Measurements from ENCODE around the gene AEBP2.

The AEBP2 gene

DNA sequence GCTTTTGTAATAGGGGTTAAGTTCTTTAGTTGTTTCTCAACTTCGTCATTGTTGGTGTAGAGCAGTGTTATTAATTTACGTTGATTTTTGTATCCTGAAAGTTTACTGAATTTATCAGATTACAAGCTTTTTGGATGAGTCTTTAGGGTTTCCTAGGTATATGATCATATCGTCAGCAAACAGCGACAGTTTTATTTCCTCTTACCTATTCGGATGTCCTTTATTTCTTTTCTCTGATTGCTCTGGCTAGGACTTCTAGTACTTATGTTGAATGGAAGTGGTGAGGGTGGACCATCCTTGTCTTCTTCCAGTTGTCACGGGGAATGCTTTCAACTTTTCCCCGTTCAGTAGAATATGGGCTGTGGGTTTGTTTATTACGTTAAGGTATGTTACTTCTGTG, 37.8 kb downstream of the AEBP2 start:
- TF ChIP-seq, protein P1, sequence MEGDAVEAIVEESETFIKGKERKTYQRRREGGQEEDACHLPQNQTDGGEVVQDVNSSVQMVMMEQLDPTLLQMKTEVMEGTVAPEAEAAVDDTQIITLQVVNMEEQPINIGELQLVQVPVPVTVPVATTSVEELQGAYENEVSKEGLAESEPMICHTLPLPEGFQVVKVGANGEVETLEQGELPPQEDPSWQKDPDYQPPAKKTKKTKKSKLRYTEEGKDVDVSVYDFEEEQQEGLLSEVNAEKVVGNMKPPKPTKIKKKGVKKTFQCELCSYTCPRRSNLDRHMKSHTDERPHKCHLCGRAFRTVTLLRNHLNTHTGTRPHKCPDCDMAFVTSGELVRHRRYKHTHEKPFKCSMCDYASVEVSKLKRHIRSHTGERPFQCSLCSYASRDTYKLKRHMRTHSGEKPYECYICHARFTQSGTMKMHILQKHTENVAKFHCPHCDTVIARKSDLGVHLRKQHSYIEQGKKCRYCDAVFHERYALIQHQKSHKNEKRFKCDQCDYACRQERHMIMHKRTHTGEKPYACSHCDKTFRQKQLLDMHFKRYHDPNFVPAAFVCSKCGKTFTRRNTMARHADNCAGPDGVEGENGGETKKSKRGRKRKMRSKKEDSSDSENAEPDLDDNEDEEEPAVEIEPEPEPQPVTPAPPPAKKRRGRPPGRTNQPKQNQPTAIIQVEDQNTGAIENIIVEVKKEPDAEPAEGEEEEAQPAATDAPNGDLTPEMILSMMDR (IDR thresholded peaks at IDR 0.05; ENCODE audit: insufficient read depth, missing control alignments) = no peak
- DNase-seq (ENCODE audit: insufficient read length, low spot score) (no peak), FAIRE-seq (no peak)

DNA sequence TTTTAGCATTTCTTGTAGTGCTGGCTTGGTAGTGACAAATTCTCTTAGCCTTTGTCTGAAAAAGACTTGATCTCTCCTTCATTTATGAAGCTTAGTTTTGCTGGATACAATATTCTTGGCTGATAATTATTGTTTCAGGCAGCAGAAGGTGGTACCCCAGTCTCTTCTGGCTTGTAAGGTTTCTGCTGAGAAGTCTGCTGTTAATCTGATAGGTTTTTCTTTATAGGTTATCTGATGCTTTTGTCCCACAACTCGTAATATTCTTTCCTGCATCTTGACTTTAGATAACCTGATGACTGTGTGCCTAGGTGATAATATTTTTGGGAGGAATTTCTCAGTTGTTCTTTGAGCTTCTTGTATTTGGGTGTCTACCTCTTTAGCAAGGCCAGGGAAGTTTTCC, 41.2 kb downstream of the AEBP2 start:
- no peak for FAIRE-seq
- TF ChIP-seq, protein P1 (IDR thresholded peaks at IDR 0.05; ENCODE audit: insufficient read depth, missing control alignments) = no peak
- no peak for DNase-seq (ENCODE audit: insufficient read length, low spot score)

- FAIRE-seq (no peak), DNase-seq (ENCODE audit: insufficient read length, low spot score) (no peak)
- TF ChIP-seq, protein P1 (IDR thresholded peaks at IDR 0.05; ENCODE audit: insufficient read depth, missing control alignments) = no peak
Measured at GRCh38 chr12:19482036-19482435, 42.7 kb downstream of the AEBP2 start.

GRCh38 chr12:19482551-19483109, 43.3 kb downstream of the AEBP2 start:
- DNase-seq (ENCODE audit: insufficient read length, low spot score) (no peak), FAIRE-seq (no peak)

DNA sequence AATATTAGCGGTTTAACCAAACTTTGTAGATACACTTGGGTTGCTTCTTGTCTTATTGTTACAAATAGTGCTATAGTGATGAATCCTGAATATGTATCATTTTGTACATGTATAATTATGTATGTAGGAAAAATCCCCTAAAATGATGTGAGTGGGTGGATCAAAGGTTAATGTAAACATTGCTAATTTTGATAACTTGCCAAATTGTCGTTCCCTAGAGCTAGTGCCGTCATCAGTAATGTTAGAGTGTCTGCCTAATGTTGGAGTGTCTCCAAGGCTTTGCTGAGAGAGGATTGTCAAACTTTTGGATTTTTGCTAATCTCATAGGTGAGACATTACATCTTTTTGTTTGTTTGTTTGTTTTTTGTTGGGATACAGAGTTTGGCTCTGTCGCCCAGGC, 44.4 kb downstream of the AEBP2 start:
- DNase-seq (ENCODE audit: insufficient read length, low spot score) (no peak), FAIRE-seq (no peak)
- TF ChIP-seq, protein P1 (IDR thresholded peaks at IDR 0.05; ENCODE audit: insufficient read depth, missing control alignments) = no peak

More at GRCh38 chr12:19482551-19483109, 43.3 kb downstream of the AEBP2 start:
- TF ChIP-seq, protein P1 (IDR thresholded peaks at IDR 0.05; ENCODE audit: insufficient read depth, missing control alignments) = no peak

- TF ChIP-seq, protein P1 (IDR thresholded peaks at IDR 0.05; ENCODE audit: insufficient read depth, missing control alignments) = no peak
- DNase-seq (ENCODE audit: insufficient read length, low spot score) (no peak), FAIRE-seq (no peak)
Measured at GRCh38 chr12:19484738-19485137, 45.4 kb downstream of the AEBP2 start.

GRCh38 chr12:19485240-19485639, 45.9 kb downstream of the AEBP2 start:
- TF ChIP-seq, protein P1 (IDR thresholded peaks at IDR 0.05; ENCODE audit: insufficient read depth, missing control alignments) = no peak
- FAIRE-seq (no peak), DNase-seq (ENCODE audit: insufficient read length, low spot score) (no peak)
